Measurements from ENCODE around the gene BCL2L13. TPM values are rescaled to one million over a fixed set of nuclear protein-coding genes. Genes with fewer than 3 reads are reported as not detected.

BCL2L13 gene
- polyA plus RNA-seq, 3 donors: 20.2 to 67.8 (median 53.0) TPM

DNA sequence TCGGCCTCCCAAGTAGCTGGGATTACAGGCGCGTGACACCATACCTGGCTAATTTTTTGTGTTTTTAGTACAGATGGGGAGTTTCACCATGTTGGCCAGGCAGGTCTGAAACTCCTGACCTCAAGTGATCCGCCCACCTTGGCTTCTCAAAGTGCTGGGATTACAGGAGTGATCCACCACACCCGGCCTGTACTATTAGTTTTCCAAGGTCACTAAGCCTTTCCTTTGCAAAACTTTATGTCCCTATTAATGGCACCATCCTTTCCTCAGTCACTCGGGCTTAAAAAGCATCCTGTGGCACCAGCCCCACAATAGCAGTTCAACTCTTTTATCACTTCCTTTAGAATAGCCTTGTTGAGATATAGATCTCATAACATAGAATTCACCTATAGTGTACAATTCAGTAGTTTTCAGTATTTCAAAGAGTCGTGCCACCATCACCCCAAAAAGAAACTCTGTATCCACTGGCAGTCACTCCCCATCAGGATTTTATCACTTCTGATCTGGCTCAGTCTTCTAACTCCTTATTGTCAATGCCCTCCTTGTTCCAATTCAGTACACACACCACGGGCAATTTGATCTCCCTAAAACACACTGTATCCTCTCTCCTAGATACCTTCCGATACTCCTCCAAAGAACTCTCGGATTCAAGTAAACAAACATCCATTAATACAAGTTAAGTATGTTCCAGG, 921 bp upstream of the BCL2L13 start:
- Mint-ChIP-seq H3K9me3 (peaks cover 0 to 2% (median 0%) of the 10 kb centered on the region in 7 donors), H3K4me3 (peak overlapping the region; percentile 91 to 98), H3K4me1 (peaks cover 34% of the 10 kb centered on the region), H3K27me3 (ENCODE audit: low read depth in 3 of 3) (no peaks in the 10 kb centered on the region), H3K36me3 (peaks cover 8 to 9% of the 10 kb centered on the region in 2 donors), H3K27ac (peak overlapping the region; percentile 98 to 100 (median 99))
- H2AFZ ChIP-seq (ENCODE audit: insufficient read depth, low read depth, low read length, poor library complexity, severe bottlenecking): peak overlapping the region; percentile 88
- peak overlapping the region; percentile 77 to 89 (median 84) for H3K4me3 ChIP-seq (replicated peaks in 1 of 3; ENCODE audit: low read depth in 2 of 3, low read length in 3 of 3)
- no peaks in the 10 kb centered on the region for H3K36me3 ChIP-seq (replicated peaks in 1 of 2; ENCODE audit: control insufficient read depth in 1 of 2, insufficient read depth in 2 of 2, low read length in 2 of 2)
- intact Hi-C loops (cut with micrococcal nuclease): loop anchor here (1.0 to 5.0 kb wide), 4 partner anchors 8 to 70 kb away; no protein-coding TSS in a partner anchor
- 67% methylated on average over 3 of the region's 10 CpGs for WGBS (ENCODE audit: insufficient coverage)
- no peaks in the 10 kb centered on the region for H4K20me1 ChIP-seq (ENCODE audit: insufficient read depth, low read length)
- H3K27ac ChIP-seq (ENCODE audit: low read depth in 1 of 2, low read length in 2 of 2): peak overlapping the region; percentile 97 to 98
- H3K27me3 ChIP-seq (ENCODE audit: control insufficient read depth in 2 of 2, insufficient read depth in 2 of 2, low read length in 2 of 2): no peaks in the 10 kb centered on the region
- H3K9me3 ChIP-seq (replicated peaks in 1 of 2; ENCODE audit: control insufficient read depth in 1 of 2, insufficient read depth in 1 of 2, low read length in 2 of 2): no peaks in the 10 kb centered on the region
- TF ChIP-seq, protein P1, sequence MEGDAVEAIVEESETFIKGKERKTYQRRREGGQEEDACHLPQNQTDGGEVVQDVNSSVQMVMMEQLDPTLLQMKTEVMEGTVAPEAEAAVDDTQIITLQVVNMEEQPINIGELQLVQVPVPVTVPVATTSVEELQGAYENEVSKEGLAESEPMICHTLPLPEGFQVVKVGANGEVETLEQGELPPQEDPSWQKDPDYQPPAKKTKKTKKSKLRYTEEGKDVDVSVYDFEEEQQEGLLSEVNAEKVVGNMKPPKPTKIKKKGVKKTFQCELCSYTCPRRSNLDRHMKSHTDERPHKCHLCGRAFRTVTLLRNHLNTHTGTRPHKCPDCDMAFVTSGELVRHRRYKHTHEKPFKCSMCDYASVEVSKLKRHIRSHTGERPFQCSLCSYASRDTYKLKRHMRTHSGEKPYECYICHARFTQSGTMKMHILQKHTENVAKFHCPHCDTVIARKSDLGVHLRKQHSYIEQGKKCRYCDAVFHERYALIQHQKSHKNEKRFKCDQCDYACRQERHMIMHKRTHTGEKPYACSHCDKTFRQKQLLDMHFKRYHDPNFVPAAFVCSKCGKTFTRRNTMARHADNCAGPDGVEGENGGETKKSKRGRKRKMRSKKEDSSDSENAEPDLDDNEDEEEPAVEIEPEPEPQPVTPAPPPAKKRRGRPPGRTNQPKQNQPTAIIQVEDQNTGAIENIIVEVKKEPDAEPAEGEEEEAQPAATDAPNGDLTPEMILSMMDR (IDR thresholded peaks at IDR 0.05): no peak
- no peak for DNase-seq
- peaks cover 28 to 36% of the 10 kb centered on the region in 2 donors for H3K4me1 ChIP-seq (ENCODE audit: control insufficient read depth in 1 of 2, insufficient read depth in 2 of 2, low read length in 2 of 2)
- peak overlapping the region; percentile 90 for H3K4me2 ChIP-seq (replicated peaks; ENCODE audit: extremely low read depth, low read length, poor library complexity, severe bottlenecking)
- peaks cover 40% of the 10 kb centered on the region for H3K79me2 ChIP-seq (ENCODE audit: insufficient read depth, low read length)
- H3K9ac ChIP-seq (ENCODE audit: insufficient read depth, low read length, poor library complexity, severe bottlenecking): peak overlapping the region; percentile 97

DNA sequence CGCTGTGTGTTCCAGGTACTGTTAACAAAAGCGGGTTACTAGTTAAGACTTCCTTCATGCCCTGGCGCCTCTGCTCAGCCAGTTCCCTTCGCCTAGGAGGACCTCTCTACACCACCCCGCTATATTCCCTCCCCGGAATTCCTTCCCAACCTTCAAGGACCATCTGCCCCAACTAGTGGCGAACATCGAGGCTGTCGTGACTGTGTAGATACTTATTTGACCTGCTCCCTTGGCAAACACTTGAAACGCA, 450 bp upstream of the BCL2L13 start:
- H3K4me1 Mint-ChIP-seq: peaks cover 39% of the 10 kb centered on the region
- intact Hi-C loops (cut with micrococcal nuclease): loop anchor here (1.0 to 5.0 kb wide), 4 partner anchors 9 to 69 kb away; no protein-coding TSS in a partner anchor

More for the DNA sequence above, 450 bp upstream of the BCL2L13 start:
- peak overlapping the region; percentile 91 to 98 for H3K4me3 Mint-ChIP-seq
- no peaks in the 10 kb centered on the region for H3K27me3 ChIP-seq (ENCODE audit: control insufficient read depth in 2 of 2, insufficient read depth in 2 of 2, low read length in 2 of 2)
- H3K27me3 Mint-ChIP-seq (ENCODE audit: low read depth in 3 of 3): no peaks in the 10 kb centered on the region
- peaks cover 32 to 41% of the 10 kb centered on the region in 2 donors for H3K4me1 ChIP-seq (ENCODE audit: control insufficient read depth in 1 of 2, insufficient read depth in 2 of 2, low read length in 2 of 2)
- peak overlapping the region; percentile 77 to 89 (median 84) for H3K4me3 ChIP-seq (replicated peaks in 1 of 3; ENCODE audit: low read depth in 2 of 3, low read length in 3 of 3)
- peak overlapping the region; percentile 90 for H3K4me2 ChIP-seq (replicated peaks; ENCODE audit: extremely low read depth, low read length, poor library complexity, severe bottlenecking)
- peaks cover 9 to 10% of the 10 kb centered on the region in 2 donors for H3K36me3 Mint-ChIP-seq
- no peak for DNase-seq
- no peaks in the 10 kb centered on the region for H3K36me3 ChIP-seq (replicated peaks in 1 of 2; ENCODE audit: control insufficient read depth in 1 of 2, insufficient read depth in 2 of 2, low read length in 2 of 2)
- peaks cover 0 to 3% (median 0%) of the 10 kb centered on the region in 7 donors for H3K9me3 Mint-ChIP-seq
- peak overlapping the region; percentile 97 to 98 for H3K27ac ChIP-seq (ENCODE audit: low read depth in 1 of 2, low read length in 2 of 2)
- TF ChIP-seq, protein P1 (IDR thresholded peaks at IDR 0.05): no peak
- peaks cover 44% of the 10 kb centered on the region for H3K79me2 ChIP-seq (ENCODE audit: insufficient read depth, low read length)
- peak overlapping the region; percentile 98 to 100 (median 99) for H3K27ac Mint-ChIP-seq
- peak overlapping the region; percentile 97 for H3K9ac ChIP-seq (ENCODE audit: insufficient read depth, low read length, poor library complexity, severe bottlenecking)
- peak overlapping the region; percentile 88 for H2AFZ ChIP-seq (ENCODE audit: insufficient read depth, low read depth, low read length, poor library complexity, severe bottlenecking)
- 2% methylated on average over 9 of the region's 10 CpGs for WGBS (ENCODE audit: insufficient coverage)
- H3K9me3 ChIP-seq (replicated peaks in 1 of 2; ENCODE audit: control insufficient read depth in 1 of 2, insufficient read depth in 1 of 2, low read length in 2 of 2): no peaks in the 10 kb centered on the region
- no peaks in the 10 kb centered on the region for H4K20me1 ChIP-seq (ENCODE audit: insufficient read depth, low read length)

Data from CD14-positive monocyte (primary cell).